Retinal pigment epithelial cell (primary cell): ENCODE measurements around the gene PNLIPRP2.

ENCODE experiments used
- DNase-seq: peaks from one replicate; pipeline ENCODE4 v3.0.0-alpha.2; 2010; ENCODE audit warnings: low read depth
- H3K4me3 ChIP-seq: 2 replicates; pipeline ENCODE4 v1.5.1; 2011; ENCODE audit warnings: mild to moderate bottlenecking, low read length, control low read depth, moderate library complexity
- TF ChIP-seq, protein P1 (sequence below): conservative IDR thresholded peaks from 2 replicates; pipeline ENCODE4 v1.5.1; 2011; ENCODE audit warnings: low read depth, low read length, control low read depth, inconsistent platforms

Gene PNLIPRP2

DNA sequence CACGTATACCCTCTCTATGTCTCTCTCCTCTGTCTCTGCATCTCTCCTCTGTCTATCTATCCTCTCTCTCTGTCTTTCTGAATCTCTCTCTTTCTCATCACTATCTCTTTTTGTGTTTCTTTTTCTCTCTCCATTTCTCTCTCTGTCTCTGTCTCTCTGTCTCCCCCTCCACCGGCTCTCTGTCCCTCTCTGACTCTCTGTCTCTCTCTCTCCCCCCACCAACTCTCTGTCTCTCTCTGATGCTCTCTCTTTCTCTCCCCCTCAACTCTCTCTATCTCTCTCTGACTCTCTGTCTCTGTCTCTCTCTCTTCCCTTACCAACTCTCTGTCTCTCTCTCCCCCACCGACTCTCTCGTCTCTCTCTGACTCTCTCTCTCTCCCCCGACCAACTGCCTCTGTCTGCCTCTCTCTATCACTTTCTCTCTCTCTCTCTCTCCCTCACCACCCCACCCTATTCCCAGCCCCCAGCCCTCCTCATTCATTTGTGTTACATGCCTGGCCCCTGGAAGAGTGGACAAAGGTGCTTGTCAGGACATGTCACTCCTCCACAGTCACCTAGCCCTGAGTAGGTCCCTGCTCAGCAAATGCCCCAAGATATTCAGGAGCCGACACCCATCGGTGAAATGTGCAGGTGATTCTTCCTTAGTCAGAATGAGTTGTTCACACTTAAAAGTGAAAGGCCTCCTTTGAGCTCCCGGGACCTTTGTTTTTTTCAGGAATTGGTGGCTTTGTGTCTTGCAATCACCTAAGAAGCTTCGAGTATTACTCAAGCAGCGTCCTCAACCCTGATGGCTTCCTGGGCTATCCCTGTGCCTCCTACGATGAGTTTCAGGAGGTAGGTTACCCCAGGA is 13.6 kb downstream of the PNLIPRP2 start:
- no peak overlapping the region for H3K4me3 ChIP-seq
- no peak for DNase-seq
- TF ChIP-seq, protein P1, sequence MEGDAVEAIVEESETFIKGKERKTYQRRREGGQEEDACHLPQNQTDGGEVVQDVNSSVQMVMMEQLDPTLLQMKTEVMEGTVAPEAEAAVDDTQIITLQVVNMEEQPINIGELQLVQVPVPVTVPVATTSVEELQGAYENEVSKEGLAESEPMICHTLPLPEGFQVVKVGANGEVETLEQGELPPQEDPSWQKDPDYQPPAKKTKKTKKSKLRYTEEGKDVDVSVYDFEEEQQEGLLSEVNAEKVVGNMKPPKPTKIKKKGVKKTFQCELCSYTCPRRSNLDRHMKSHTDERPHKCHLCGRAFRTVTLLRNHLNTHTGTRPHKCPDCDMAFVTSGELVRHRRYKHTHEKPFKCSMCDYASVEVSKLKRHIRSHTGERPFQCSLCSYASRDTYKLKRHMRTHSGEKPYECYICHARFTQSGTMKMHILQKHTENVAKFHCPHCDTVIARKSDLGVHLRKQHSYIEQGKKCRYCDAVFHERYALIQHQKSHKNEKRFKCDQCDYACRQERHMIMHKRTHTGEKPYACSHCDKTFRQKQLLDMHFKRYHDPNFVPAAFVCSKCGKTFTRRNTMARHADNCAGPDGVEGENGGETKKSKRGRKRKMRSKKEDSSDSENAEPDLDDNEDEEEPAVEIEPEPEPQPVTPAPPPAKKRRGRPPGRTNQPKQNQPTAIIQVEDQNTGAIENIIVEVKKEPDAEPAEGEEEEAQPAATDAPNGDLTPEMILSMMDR, result no peak

DNA sequence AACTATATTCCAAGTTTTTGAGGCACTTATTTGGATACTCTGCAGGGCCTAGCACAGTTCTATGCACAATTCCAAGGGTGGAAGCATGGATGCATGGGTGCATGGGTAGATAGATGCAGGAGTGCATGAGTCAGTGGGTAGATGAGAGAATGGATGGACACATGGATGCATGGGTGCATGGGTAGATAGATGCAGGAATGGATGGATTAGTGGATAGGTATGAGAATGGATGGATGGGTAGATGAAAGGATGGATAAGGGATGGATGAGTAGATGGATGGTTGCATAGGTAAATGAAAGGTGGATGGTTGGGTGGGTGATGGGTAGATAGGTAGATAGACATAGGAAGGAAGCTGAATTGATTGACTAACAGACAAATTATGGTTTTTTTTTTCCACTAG is 15.6 kb downstream of the PNLIPRP2 start:
- no peak for DNase-seq
- no peak overlapping the region for H3K4me3 ChIP-seq
- TF ChIP-seq, protein P1, result no peak

DNA sequence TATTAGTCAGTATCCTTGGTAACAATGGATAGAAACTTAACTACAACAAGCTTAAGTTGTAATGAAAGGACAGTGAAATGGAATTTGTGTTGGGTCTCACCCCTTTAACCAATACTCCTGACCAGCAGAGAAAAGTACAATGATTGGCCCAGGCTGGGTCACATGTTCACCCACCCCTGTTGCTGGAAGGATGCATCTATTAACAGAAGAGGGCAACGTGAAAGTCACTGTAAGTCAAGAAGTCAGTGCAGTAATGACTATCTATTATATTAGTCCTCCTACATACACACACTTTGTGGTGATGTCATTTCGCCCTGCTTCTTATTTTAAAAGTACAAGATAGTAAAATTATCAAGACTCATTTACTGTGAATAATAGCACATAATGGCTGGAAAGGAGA is 16.2 kb downstream of the PNLIPRP2 start:
- TF ChIP-seq, protein P1, result no peak
- no peak for DNase-seq
- no peak overlapping the region for H3K4me3 ChIP-seq

DNA sequence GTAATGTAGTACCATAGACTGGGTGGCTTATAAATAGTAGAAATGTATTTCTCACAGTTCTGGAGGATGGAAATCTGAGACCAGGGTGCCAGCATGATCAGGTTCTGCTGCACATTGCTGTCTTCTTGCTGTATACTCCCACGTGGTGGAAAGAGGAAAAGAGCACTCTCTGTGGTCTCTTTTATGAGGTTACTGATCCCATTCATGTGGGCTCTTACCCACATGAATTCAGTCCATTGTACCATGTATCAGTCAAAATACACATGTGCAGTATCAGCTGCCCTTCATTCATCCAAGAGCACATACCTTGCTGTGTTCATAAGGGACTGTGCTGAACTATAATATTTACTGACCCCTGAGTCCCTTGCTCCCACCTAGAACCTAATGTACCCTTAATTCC is 17.1 kb downstream of the PNLIPRP2 start:
- no peak overlapping the region for H3K4me3 ChIP-seq
- DNase-seq, result no peak
- TF ChIP-seq, protein P1, result no peak

DNA sequence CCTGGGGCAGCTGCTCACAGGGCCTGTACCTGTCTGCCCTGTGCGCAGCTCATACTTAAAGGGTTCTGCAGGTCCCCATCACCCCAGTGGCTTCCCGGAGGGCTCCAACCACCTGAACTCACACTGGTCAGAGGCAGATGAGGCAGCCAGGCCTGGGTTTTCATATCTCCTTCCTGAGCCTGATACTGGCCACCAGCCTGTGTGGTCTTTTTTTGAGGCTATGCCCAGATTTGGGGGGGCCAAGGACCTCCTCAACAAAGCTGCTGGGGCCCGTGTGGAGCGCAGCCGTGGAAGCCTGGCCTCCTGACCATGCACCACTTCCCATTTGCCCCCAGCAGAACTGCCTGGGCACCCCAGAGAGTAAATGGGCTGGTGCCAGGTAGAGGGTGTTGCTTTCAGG is 25.7 kb downstream of the PNLIPRP2 start:
- TF ChIP-seq, protein P1, result no peak
- H3K4me3 ChIP-seq, result no peak overlapping the region
- no peak for DNase-seq

DNA sequence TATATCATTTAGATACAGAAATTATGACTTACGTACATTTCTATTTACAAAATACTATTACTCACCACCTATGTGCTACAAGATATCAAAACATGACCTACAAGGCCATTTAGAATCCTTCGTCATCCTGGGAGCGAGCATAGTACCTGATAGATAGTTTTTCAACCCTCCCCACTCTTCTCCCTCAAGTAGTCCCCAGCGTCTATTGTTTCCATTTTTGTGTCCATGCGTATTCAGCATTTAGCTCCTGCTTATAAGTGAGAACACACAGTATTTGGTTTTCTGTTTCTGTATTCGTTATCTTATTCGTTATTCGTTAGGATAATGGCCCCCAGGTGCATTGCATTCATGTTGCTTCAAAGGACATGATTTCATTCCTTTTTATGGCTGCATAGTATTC is 28.1 kb downstream of the PNLIPRP2 start:
- no peak for DNase-seq
- TF ChIP-seq, protein P1, result no peak
- no peak overlapping the region for H3K4me3 ChIP-seq

DNA sequence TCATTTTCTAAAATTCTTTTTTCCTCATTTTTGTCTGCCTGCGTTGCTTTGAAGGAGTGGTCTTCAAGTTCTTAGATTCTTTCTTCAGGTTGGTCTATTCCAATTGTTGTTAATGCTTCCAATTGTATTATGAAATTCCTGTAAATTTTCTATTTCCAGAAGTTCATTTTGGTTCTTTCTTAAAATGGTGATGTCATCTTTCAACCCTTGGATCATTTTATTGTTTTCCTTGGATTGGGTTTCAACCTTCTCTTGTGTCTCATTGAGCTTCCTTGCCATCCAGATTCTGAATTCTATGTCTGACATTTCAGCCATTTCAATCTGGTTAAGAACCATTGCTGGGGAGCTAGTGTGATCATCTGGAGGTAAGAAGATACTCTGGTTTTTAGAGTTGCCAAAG is 33.1 kb downstream of the PNLIPRP2 start:
- TF ChIP-seq, protein P1, result no peak
- DNase-seq, result no peak
- no peak overlapping the region for H3K4me3 ChIP-seq
